ENCODE data around the gene GFOD1. TPM values are rescaled to one million over a fixed set of nuclear protein-coding genes. Genes with fewer than 3 reads are reported as not detected.

GFOD1 gene
- total and polyA plus RNA-seq, 10 of the 15 experiments (the other 5 are each of a cell fraction or from before 2014, with no cell fraction given): 6.5 to 41.4 (median 16.0) TPM

DNA sequence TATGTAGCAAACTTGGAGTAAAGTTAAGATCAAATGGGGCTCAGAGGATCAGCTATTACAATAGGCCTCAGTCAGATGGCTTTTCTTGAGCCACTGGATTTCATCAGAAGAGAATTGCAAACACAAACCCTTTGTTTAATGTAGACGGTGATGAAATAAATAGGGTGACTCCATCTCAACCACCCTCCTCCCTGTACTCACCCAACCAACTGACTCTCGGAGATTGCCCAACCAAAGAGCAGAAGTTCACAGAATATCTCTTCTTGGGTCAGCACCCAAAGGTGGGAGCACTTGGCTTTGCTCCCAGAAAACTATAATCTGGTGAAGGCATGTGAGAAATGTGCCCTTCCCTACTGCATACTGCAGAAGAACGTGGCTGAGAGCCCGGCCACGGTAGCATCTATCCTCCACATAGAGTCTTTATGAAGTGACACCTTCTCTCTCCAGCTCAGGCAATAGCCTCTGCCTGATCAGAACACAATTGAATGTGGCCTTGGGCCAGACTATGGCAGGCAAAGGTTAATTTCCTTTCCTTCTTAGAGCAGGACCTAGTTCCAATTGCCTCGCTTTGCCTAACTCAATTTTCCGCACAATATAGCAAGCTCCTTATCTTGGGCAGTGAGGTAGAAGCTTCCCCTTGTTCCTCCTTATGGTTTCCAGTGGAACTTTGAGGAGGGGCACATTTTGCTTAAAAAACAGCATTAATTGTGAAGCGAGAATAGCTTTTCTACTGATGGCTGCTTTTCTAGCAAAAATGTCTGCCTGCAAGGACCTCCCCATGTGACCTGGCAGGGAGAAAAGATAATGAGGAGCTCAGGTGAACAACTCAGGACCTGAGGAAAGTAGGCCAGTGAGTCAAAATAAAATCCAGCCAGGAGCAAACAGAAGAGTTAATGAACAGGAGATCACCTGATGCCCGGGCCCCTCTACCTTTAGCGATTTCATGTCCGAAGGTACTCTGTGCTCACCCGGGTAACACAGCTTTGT is 79.4 kb downstream of the GFOD1 start (continued):
- TF ChIP-seq, protein P1, sequence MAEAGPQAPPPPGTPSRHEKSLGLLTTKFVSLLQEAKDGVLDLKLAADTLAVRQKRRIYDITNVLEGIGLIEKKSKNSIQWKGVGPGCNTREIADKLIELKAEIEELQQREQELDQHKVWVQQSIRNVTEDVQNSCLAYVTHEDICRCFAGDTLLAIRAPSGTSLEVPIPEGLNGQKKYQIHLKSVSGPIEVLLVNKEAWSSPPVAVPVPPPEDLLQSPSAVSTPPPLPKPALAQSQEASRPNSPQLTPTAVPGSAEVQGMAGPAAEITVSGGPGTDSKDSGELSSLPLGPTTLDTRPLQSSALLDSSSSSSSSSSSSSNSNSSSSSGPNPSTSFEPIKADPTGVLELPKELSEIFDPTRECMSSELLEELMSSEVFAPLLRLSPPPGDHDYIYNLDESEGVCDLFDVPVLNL (IDR thresholded peaks at IDR 0.05; ENCODE audit: low read depth, low read length): no peak
- no peak for TF ChIP-seq ESRRA (IDR thresholded peaks at IDR 0.05; ENCODE audit: low read length)
- TF ChIP-seq NFXL1 (IDR thresholded peaks at IDR 0.05; ENCODE audit: borderline replicate concordance): no peak
- no peak for TF ChIP-seq SRF (IDR thresholded peaks at IDR 0.05; ENCODE audit: low read depth in 2 of 2, low read length in 2 of 2)
- no peak for TF ChIP-seq HDGF (IDR thresholded peaks at IDR 0.05)
- TF ChIP-seq BMI1 (IDR thresholded peaks at IDR 0.05; ENCODE audit: borderline replicate concordance): no peak

DNA sequence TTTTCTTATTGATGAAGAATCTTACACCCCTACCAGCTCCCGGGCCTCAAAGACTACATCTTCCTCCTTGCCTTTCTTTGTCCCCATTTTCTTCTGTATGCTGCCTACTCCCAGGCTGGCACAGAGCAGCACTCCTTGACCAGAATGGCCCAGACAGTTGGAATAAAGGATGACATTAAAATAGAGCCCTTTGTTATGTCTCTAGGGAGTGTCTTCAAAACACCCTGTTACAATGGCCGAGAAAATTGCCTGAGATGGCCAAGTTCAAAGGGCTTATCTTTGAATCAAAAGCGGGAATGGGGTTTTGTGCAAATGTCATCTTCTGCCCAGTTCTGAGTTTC is 80.1 kb downstream of the GFOD1 start:
- CTCF ChIA-PET: interaction anchor here (0.9 to 2.5 kb wide), 7 partner anchors 10 to 70 kb away, joined by 3 to 7 read pairs (median 3); no protein-coding TSS in a partner anchor

More for the DNA sequence above, 80.1 kb downstream of the GFOD1 start:
- DNase-seq (ENCODE audit: low read depth, low spot score) (no peak), FAIRE-seq (no peak), ATAC-seq (no peak)
- BruUV-seq (replicated peaks): no TSS peak
- Histone ChIP-seq H2AFZ (ENCODE audit: control insufficient read depth, low read depth, low read length) (no peak overlapping the region), H3K4me3 (no peak overlapping the region), H4K20me1 (ENCODE audit: control insufficient read depth, insufficient read depth) (no peaks in the 10 kb centered on the region), H3K79me2 (ENCODE audit: control insufficient read depth, insufficient read depth, low read length) (peaks cover 3% of the 10 kb centered on the region; the same call in 1 of the 2 replicates), H3K9me3 (replicated peaks; ENCODE audit: control insufficient read depth, insufficient read depth, low read length) (no peaks in the 10 kb centered on the region), H3K4me2 (ENCODE audit: control insufficient read depth, insufficient read depth) (no peak overlapping the region), H3K9ac (ENCODE audit: control insufficient read depth, insufficient read depth, low read length) (no peak overlapping the region), H3K27me3 (replicated peaks in 1 of 2; ENCODE audit: control insufficient read depth in 2 of 2, insufficient read depth in 2 of 2, low read length in 1 of 2) (no peaks in the 10 kb centered on the region), H3K4me1 (ENCODE audit: control insufficient read depth, insufficient read depth, low read length) (no peaks in the 10 kb centered on the region), H3K36me3 (ENCODE audit: control insufficient read depth in 2 of 2, insufficient read depth in 2 of 2, low read length in 1 of 2) (peaks cover 0 to 3% of the 10 kb centered on the region in 2 experiments; a peak in 2 of 4 replicates), H3K27ac (ENCODE audit: control insufficient read depth, insufficient read depth) (no peak overlapping the region)
- in situ Hi-C loops (cut with MboI): no loop called here
- WGBS (ENCODE audit: insufficient coverage, insufficient replicate concordance, low lambda C conversion rate, missing lambda C conversion rate): 80% methylated on average over 3 of the region's 3 CpGs
- no peak for TF ChIP-seq CREB1 (IDR thresholded peaks at IDR 0.05; ENCODE audit: low read depth)
- no peak for TF ChIP-seq FOXM1 (IDR thresholded peaks at IDR 0.05; ENCODE audit: low read depth, low read length)
- no peak for TF ChIP-seq IKZF2 (IDR thresholded peaks at IDR 0.05)
- TF ChIP-seq, protein P2, sequence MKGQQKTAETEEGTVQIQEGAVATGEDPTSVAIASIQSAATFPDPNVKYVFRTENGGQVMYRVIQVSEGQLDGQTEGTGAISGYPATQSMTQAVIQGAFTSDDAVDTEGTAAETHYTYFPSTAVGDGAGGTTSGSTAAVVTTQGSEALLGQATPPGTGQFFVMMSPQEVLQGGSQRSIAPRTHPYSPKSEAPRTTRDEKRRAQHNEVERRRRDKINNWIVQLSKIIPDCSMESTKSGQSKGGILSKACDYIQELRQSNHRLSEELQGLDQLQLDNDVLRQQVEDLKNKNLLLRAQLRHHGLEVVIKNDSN (IDR thresholded peaks at IDR 0.05; ENCODE audit: borderline replicate concordance, extremely low read length, insufficient read depth, low read depth, low read length): no peak
- TF ChIP-seq ZNF207 (IDR thresholded peaks at IDR 0.05; ENCODE audit: borderline replicate concordance): no peak
- no peak for TF ChIP-seq EGR1 (IDR thresholded peaks at IDR 0.05; ENCODE audit: borderline replicate concordance in 1 of 2, low read depth in 2 of 2, low read length in 2 of 2)
- intact Hi-C loops (cut with micrococcal nuclease; ENCODE audit: unreplicated experiment): no loop called here
- POLR2A ChIA-PET: interaction anchor here (1.0 to 1.4 kb wide), 3 partner anchors 9 to 26 kb away, joined by 3 read pairs; no protein-coding TSS in a partner anchor
- SMC1A ChIA-PET (ENCODE audit: uncharacterized antibody, unreplicated experiment): interaction anchor here (0.8 to 1.7 kb wide), 10 partner anchors 9 to 47 kb away, joined by 3 to 11 read pairs (median 4); no protein-coding TSS in a partner anchor
- RAD21 ChIA-PET (ENCODE audit: unreplicated experiment): interaction anchor here (1.2 to 1.8 kb wide), 5 partner anchors 10 to 24 kb away, joined by 3 to 4 read pairs (median 4); no protein-coding TSS in a partner anchor

Data from GM12878 (cell line).